K562 (cell line): ENCODE results near the gene SLC18A3. TPM values are rescaled to one million over a fixed set of nuclear protein-coding genes. Genes with fewer than 3 reads are reported as not detected.

ENCODE experiments used
- ATAC-seq: fragments of 200-7000 bp; cut with Tn5 transposase; 3 replicates; pipeline ENCODE4 v1.9.1; 2020; ENCODE audit warnings: moderate library complexity
- BruUV-seq: library from RNA; stranded (reverse); fragments of 400-500 nt; replicated peaks from 2 replicates; lab custom pipeline; 2021; lab: Mats Ljungman, UMichigan
- CTCF ChIA-PET: fragments of 300-600 bp; formaldehyde crosslinking; extraction: SDS; loops from one replicate; lab custom pipeline; 2021; ENCODE audit warnings: low intra/inter-chr PET ratio; lab: Yijun Ruan, JAX
- POLR2A ChIA-PET: fragments of 300-600, 350-650 bp; sonication (Branson Sonifier 250); formaldehyde crosslinking; extraction: SDS; loops from one replicate; lab custom pipeline; 2021; ENCODE audit warnings: antibody characterized with exemption, inconsistent platforms; lab: Yijun Ruan, JAX
- DNase-seq, 4 experiments: peaks; one replicate each; pipeline versions ENCODE4 v3.0.0 to v3.0.0-alpha.2; 2011 to 2018; ENCODE audit warnings: low spot score in 3 of 4, mixed read lengths in 3 of 4; ENCODE audit errors: extremely low read depth in 1 of 4
- FAIRE-seq: peaks from 2 replicates; lab custom pipeline; 2011; peaks lifted over from hg19 to GRCh38; lab: Jason Lieb, UNC
- H2AFZ ChIP-seq: 2 replicates; pipeline ENCODE4 v1.6.0; 2011; ENCODE audit warnings: low read depth, low read length, control low read depth, inconsistent platforms
- H3K27ac ChIP-seq: fragments of 200-600 bp; 3 replicates; pipeline ENCODE4 v1.8.0; 2011; ENCODE audit warnings: low read depth, mild to moderate bottlenecking, control low read depth, inconsistent platforms, low read length, moderate library complexity, mixed read lengths; ENCODE audit errors: extremely low read depth
- H3K27me3 ChIP-seq, 2 experiments: fragments of 300-600 bp in 1 of 2; 2 replicates in 1 of 2; 3 replicates in 1 of 2; pipeline versions ENCODE4 v1.6.0 to v1.8.0; 2011; ENCODE audit warnings: inconsistent platforms in 2 of 2, low read length in 2 of 2, mild to moderate bottlenecking in 1 of 2, mixed read lengths in 1 of 2, moderate library complexity in 1 of 2; ENCODE audit not compliant: control insufficient read depth in 2 of 2, insufficient read depth in 2 of 2
- H3K36me3 ChIP-seq: fragments of 300-600 bp; 3 replicates; pipeline ENCODE4 v1.8.0; 2011; ENCODE audit warnings: mild to moderate bottlenecking, low read length, inconsistent platforms; ENCODE audit not compliant: control insufficient read depth, insufficient read depth
- H3K4me1 ChIP-seq, 2 experiments: fragments of 200-600 bp in 1 of 2; replicated peaks in 1 of 2; 2 replicates in 1 of 2; 3 replicates in 1 of 2; pipeline versions ENCODE4 v1.5.1 to v1.8.0; 2011; ENCODE audit warnings: inconsistent platforms in 2 of 2, low read length in 2 of 2, mild to moderate bottlenecking in 1 of 2, mixed read lengths in 1 of 2, moderate library complexity in 1 of 2; ENCODE audit not compliant: control insufficient read depth in 2 of 2, insufficient read depth in 2 of 2
- H3K4me2 ChIP-seq: 2 replicates; pipeline ENCODE4 v1.6.1; 2011; ENCODE audit warnings: low read length, control low read depth, inconsistent platforms, mixed read lengths; ENCODE audit not compliant: insufficient read depth
- H3K4me3 ChIP-seq: fragments of 200-600 bp; sonication (generic), shearing (Covaris generic); 2 replicates; pipeline ENCODE4 v1.5.1; 2016; ENCODE audit warnings: control low read depth, inconsistent platforms
- H3K79me2 ChIP-seq: fragments of 200-600 bp; 3 replicates; pipeline ENCODE4 v1.8.0; 2011; ENCODE audit warnings: low read length, inconsistent platforms; ENCODE audit not compliant: control insufficient read depth, insufficient read depth
- H3K9ac ChIP-seq, 2 experiments: 2 replicates each; pipeline versions ENCODE4 v1.6.0 to v1.6.1; 2011; ENCODE audit warnings: low read depth in 2 of 2, low read length in 2 of 2, control low read depth in 1 of 2, inconsistent platforms in 1 of 2, mild to moderate bottlenecking in 1 of 2, mixed read lengths in 1 of 2; ENCODE audit not compliant: insufficient read depth in 1 of 2
- H3K9me1 ChIP-seq: one replicate; pipeline ENCODE4 v1.6.0; 2011; ENCODE audit warnings: inconsistent platforms, mild to moderate bottlenecking, low read length, moderate library complexity; ENCODE audit not compliant: control insufficient read depth, insufficient read depth
- H3K9me3 ChIP-seq: replicated peaks from 2 replicates; pipeline ENCODE4 v1.5.1; 2011; ENCODE audit warnings: low read depth, low read length, inconsistent platforms; ENCODE audit not compliant: control insufficient read depth, insufficient read depth
- H4K20me1 ChIP-seq: replicated peaks from 2 replicates; pipeline ENCODE4 v1.6.1; 2011; ENCODE audit warnings: low read length, inconsistent platforms, mixed read lengths; ENCODE audit not compliant: control insufficient read depth, insufficient read depth
- ATF2 ChIP-seq: sonication (generic); formaldehyde crosslinking; IDR thresholded peaks from 2 replicates; pipeline ENCODE4 v1.8.1; 2022; ENCODE audit warnings: missing genetic modification reagents
- DPF2 ChIP-seq: fragments of 450-650 bp; IDR thresholded peaks from 2 replicates; pipeline ENCODE4 v1.6.1; 2016
- FOXM1 ChIP-seq, 2 experiments: fragments of 450-650 bp in 1 of 2; sonication (generic) in 1 of 2; formaldehyde crosslinking in 1 of 2; IDR thresholded peaks; 2 replicates each; pipeline versions ENCODE4 v1.6.1 to v1.9.0; 2017 to 2022; ENCODE audit warnings: low read depth in 2 of 2, mild to moderate bottlenecking in 2 of 2, missing genetic modification reagents in 1 of 2, moderate library complexity in 1 of 2
- GTF3C2 ChIP-seq: IDR thresholded peaks from 3 replicates; pipeline ENCODE4 v1.6.1; 2011; ENCODE audit warnings: borderline replicate concordance, mild to moderate bottlenecking, moderate library complexity; ENCODE audit not compliant: insufficient read length; ENCODE audit errors: extremely low read depth
- POLR2AphosphoS5 ChIP-seq: IDR thresholded peaks from 2 replicates; pipeline ENCODE4 v1.6.1; 2011; ENCODE audit warnings: mild to moderate bottlenecking, low read depth, low read length, moderate library complexity; ENCODE audit not compliant: control insufficient read depth, insufficient read depth
- POLR2H ChIP-seq: IDR thresholded peaks from 2 replicates; pipeline ENCODE4 v1.6.1; 2016; ENCODE audit warnings: missing genetic modification characterization, low read depth, mild to moderate bottlenecking, control low read depth, missing compliant biosample characterization, moderate library complexity
- SIN3A ChIP-seq, 2 experiments: fragments of 150-350 bp in 1 of 2; IDR thresholded peaks; 2 replicates each; pipeline ENCODE4 v1.6.1; 2011 to 2016; ENCODE audit warnings: borderline replicate concordance in 2 of 2, low read depth in 2 of 2, low read length in 2 of 2, mild to moderate bottlenecking in 2 of 2, moderate library complexity in 2 of 2; ENCODE audit not compliant: control insufficient read depth in 1 of 2
- THRA ChIP-seq: fragments of 450-650 bp; IDR thresholded peaks from 2 replicates; pipeline ENCODE4 v1.6.1; 2017; ENCODE audit warnings: mild to moderate bottlenecking, moderate library complexity
- WGBS: fragments of 100-300 bp; shearing (Covaris generic); methylation state at CpG from one replicate; pipeline ENCODE4 v1.1.6; 2016; ENCODE audit warnings: low coverage, mixed read lengths; ENCODE audit not compliant: insufficient coverage; ENCODE audit errors: missing lambda C conversion rate; 5-methylcytosine and 5-hydroxymethylcytosine counted together
- in situ Hi-C: fragments of 300-500 bp; cut with MboI; formaldehyde crosslinking; loops from 4 replicates; pipeline ENCODE4 v1.15.0; 2018; ENCODE audit warnings: inconsistent platforms, mixed read lengths
- intact Hi-C: fragments of 100-400 bp; cut with micrococcal nuclease; formaldehyde crosslinking; loops from 2 replicates; pipeline ENCODE4 v1.14.2; 2022
- polyA plus RNA-seq, 8 experiments: library from polyadenylated mRNA; depleted of rRNA in 4 of 8; stranded (reverse) in 5 of 8; unstranded in 3 of 8; fragments of >200 nt; fragmentation: Nextera tagmentation in 2 of 8; fragmentation: Illumina TruSeq in 1 of 8; extraction: Ambion mirVana in 2 of 8; extraction: Trizol in 1 of 8; gene quantifications; 2 replicates each; pipeline versions ENCODE4 v1.2.1 to v1.2.3, GENCODE V29; 2011 to 2014; ENCODE audit warnings: inconsistent platforms in 1 of 8, missing spikeins in 1 of 8
- total RNA-seq, 7 experiments: library from RNA; depleted of rRNA in 6 of 7; stranded (reverse); fragments of >200 nt in 6 of 7; fragmentation: Illumina TruSeq in 2 of 7; extraction: Trizol in 2 of 7; gene quantifications; 2 replicates each; pipeline versions ENCODE4 v1.2.1 to v1.2.3, GENCODE V29; 2011 to 2021; ENCODE audit warnings: low replicate concordance in 1 of 7

The SLC18A3 gene
- total and polyA plus RNA-seq, 9 of the 15 experiments (the other 6 are each of a cell fraction or from before 2014, with no cell fraction given): not detected

GRCh38 chr10:49562893-49563292, 47.2 kb upstream of the SLC18A3 start (continued):
- no peak for TF ChIP-seq GTF3C2

- Histone ChIP-seq H3K9ac (no peak overlapping the region), H2AFZ (no peak overlapping the region), H3K4me3 (no peak overlapping the region), H3K79me2 (no peaks in the 10 kb centered on the region), H4K20me1 (no peaks in the 10 kb centered on the region), H3K36me3 (no peaks in the 10 kb centered on the region), H3K27me3 (peaks cover 7 to 20% of the 10 kb centered on the region in 2 experiments; a peak in 4 of 5 replicates), H3K9me3 (no peaks in the 10 kb centered on the region), H3K9me1 (no peaks in the 10 kb centered on the region), H3K27ac (no peak overlapping the region), H3K4me1 (no peaks in the 10 kb centered on the region), H3K4me2 (no peak overlapping the region)
- TF ChIP-seq POLR2AphosphoS5 (no peak), SIN3A (IDR thresholded peaks at IDR 0.05; ENCODE audit: borderline replicate concordance in 2 of 2, control insufficient read depth in 1 of 2, low read depth in 2 of 2, low read length in 2 of 2) (no peak), THRA (no peak), FOXM1 (IDR thresholded peaks at IDR 0.05; ENCODE audit: low read depth) (no peak), FOXM1 (CRISPR knock-in tag; IDR thresholded peaks at IDR 0.05; ENCODE audit: low read depth) (no peak), ATF2 (CRISPR knock-in tag) (no peak), POLR2H (tag) (no peak), DPF2 (no peak)
- BruUV-seq: no TSS peak
- in situ Hi-C loops (no loop called here), intact Hi-C loops (no loop called here)
- FAIRE-seq: no peak
- 2% methylated on average over 4 of the region's 4 CpGs for WGBS
- ChIA-PET POLR2A (interaction anchor here (0.6 kb wide), 1 partner anchor 9 kb away, joined by 4 read pairs; no protein-coding TSS in a partner anchor), CTCF (interaction anchor here (0.7 kb wide), 1 partner anchor 250 kb away, joined by 4 read pairs; no protein-coding TSS in a partner anchor)
- DNase-seq: no peak
- ATAC-seq: no peak
Measured at GRCh38 chr10:49564461-49565009, 45.6 kb upstream of the SLC18A3 start.
